ENCODE results near the gene RPS10. TPM values are rescaled to one million over a fixed set of nuclear protein-coding genes. Genes with fewer than 3 reads are reported as not detected.
A peak's percentile ranks its signal among the peaks of the same experiment; 100 is the strongest.

The RPS10 gene
- total RNA-seq, 1 donor from 2014 or later, result 1,026 TPM

GRCh38 chr6:34393966-34394305 lies 31.9 kb downstream of the RPS10 start:
- H3K4me3 Mint-ChIP-seq (ENCODE audit: unreplicated experiment), result peak overlapping the region; percentile 45

GRCh38 chr6:34393191-34393965 lies 32.5 kb downstream of the RPS10 start:
- peaks cover 2% of the 10 kb centered on the region for H3K36me3 Mint-ChIP-seq (ENCODE audit: unreplicated experiment)
- H3K27ac Mint-ChIP-seq (ENCODE audit: unreplicated experiment), result peak overlapping the region; percentile 87
- H3K4me3 Mint-ChIP-seq (ENCODE audit: unreplicated experiment), result peak overlapping the region; percentile 45
- no peaks in the 10 kb centered on the region for H3K27me3 Mint-ChIP-seq (ENCODE audit: unreplicated experiment)
- no peaks in the 10 kb centered on the region for H3K9me3 Mint-ChIP-seq (ENCODE audit: unreplicated experiment)
- DNase-seq (ENCODE audit: extremely low spot score, unreplicated experiment), result no peak
- TF ChIP-seq CTCF (IDR thresholded peaks at IDR 0.05), result no peak
- peaks cover 21% of the 10 kb centered on the region for H3K4me1 Mint-ChIP-seq (ENCODE audit: unreplicated experiment)

More at GRCh38 chr6:34393966-34394305, 31.9 kb downstream of the RPS10 start:
- Mint-ChIP-seq H3K27ac (ENCODE audit: unreplicated experiment) (no peak overlapping the region), H3K27me3 (ENCODE audit: unreplicated experiment) (no peaks in the 10 kb centered on the region), H3K4me1 (ENCODE audit: unreplicated experiment) (peaks cover 18% of the 10 kb centered on the region), H3K9me3 (ENCODE audit: unreplicated experiment) (no peaks in the 10 kb centered on the region), H3K36me3 (ENCODE audit: unreplicated experiment) (peaks cover 2% of the 10 kb centered on the region)
- no peak for DNase-seq (ENCODE audit: extremely low spot score, unreplicated experiment)
- TF ChIP-seq CTCF (IDR thresholded peaks at IDR 0.05), result no peak

- peak within 1 kb of the TSS; percentile 87 for H3K27ac Mint-ChIP-seq (ENCODE audit: unreplicated experiment)
Observed at GRCh38 chr6:34392497-34393190, 33.2 kb downstream of the RPS10 start, which contains the start of gene NUDT3. NUDT3 (minus strand) TSS chr6:34392669; CDS start chr6:34392362, 307 bp downstream.

GRCh38 chr6:34391786-34392496 lies 33.9 kb downstream of the RPS10 start:
- H3K9me3 Mint-ChIP-seq (ENCODE audit: unreplicated experiment), result no peaks in the 10 kb centered on the region
- TF ChIP-seq CTCF (IDR thresholded peaks at IDR 0.05), result no peak
- peak; percentile 86 for DNase-seq (ENCODE audit: extremely low spot score, unreplicated experiment)

More at GRCh38 chr6:34392497-34393190, 33.2 kb downstream of the RPS10 start, which contains the start of gene NUDT3:
- Mint-ChIP-seq H3K36me3 (ENCODE audit: unreplicated experiment) (peaks cover 2% of the 10 kb centered on the region), H3K9me3 (ENCODE audit: unreplicated experiment) (no peaks in the 10 kb centered on the region), H3K4me3 (ENCODE audit: unreplicated experiment) (peak within 1 kb of the TSS; percentile 45), H3K4me1 (ENCODE audit: unreplicated experiment) (peaks cover 23% of the 10 kb centered on the region), H3K27me3 (ENCODE audit: unreplicated experiment) (no peaks in the 10 kb centered on the region)
- TF ChIP-seq CTCF (IDR thresholded peaks at IDR 0.05), result peak; percentile 90
- peak; percentile 98 for DNase-seq (ENCODE audit: extremely low spot score, unreplicated experiment)

GRCh38 chr6:34391473-34391785 lies 34.4 kb downstream of the RPS10 start:
- DNase-seq (ENCODE audit: extremely low spot score, unreplicated experiment), result no peak
- Mint-ChIP-seq H3K4me3 (ENCODE audit: unreplicated experiment) (no peak overlapping the region), H3K36me3 (ENCODE audit: unreplicated experiment) (peaks cover 2% of the 10 kb centered on the region), H3K4me1 (ENCODE audit: unreplicated experiment) (peaks cover 31% of the 10 kb centered on the region), H3K27ac (ENCODE audit: unreplicated experiment) (no peak overlapping the region), H3K9me3 (ENCODE audit: unreplicated experiment) (no peaks in the 10 kb centered on the region), H3K27me3 (ENCODE audit: unreplicated experiment) (no peaks in the 10 kb centered on the region)
- TF ChIP-seq CTCF (IDR thresholded peaks at IDR 0.05), result no peak

More at GRCh38 chr6:34391786-34392496, 33.9 kb downstream of the RPS10 start:
- H3K27me3 Mint-ChIP-seq (ENCODE audit: unreplicated experiment), result no peaks in the 10 kb centered on the region
- peaks cover 26% of the 10 kb centered on the region for H3K4me1 Mint-ChIP-seq (ENCODE audit: unreplicated experiment)
- peaks cover 2% of the 10 kb centered on the region for H3K36me3 Mint-ChIP-seq (ENCODE audit: unreplicated experiment)
- no peak overlapping the region for H3K4me3 Mint-ChIP-seq (ENCODE audit: unreplicated experiment)
- no peak overlapping the region for H3K27ac Mint-ChIP-seq (ENCODE audit: unreplicated experiment)

Measured in osteocyte (in vitro differentiated cells).